NCI-H1436 (cell line): ENCODE measurements around the gene TAF15.

Source experiments
- DNase-seq: peaks from one replicate; lab custom pipeline; 2025; lab: John Stamatoyannopoulos, UW

Gene TAF15

GRCh38 chr17:35872196-35872980, 63.1 kb downstream of the TAF15 start:
- DNase-seq, result no peak

GRCh38 chr17:35875072-35875799, 66.0 kb downstream of the TAF15 start:
- DNase-seq, result no peak

- no peak for DNase-seq
These were observed 66.5 kb downstream of the TAF15 start for GRCh38 chr17:35875800-35876139.

GRCh38 chr17:35876534-35876933, 67.2 kb downstream of the TAF15 start:
- no peak for DNase-seq

- DNase-seq, result no peak
These were observed 68.2 kb downstream of the TAF15 start for GRCh38 chr17:35877345-35878029.

- DNase-seq, result no peak
These were observed 69.1 kb downstream of the TAF15 start for GRCh38 chr17:35878361-35878760.

- no peak for DNase-seq
These were observed 70.7 kb downstream of the TAF15 start, which contains the start of gene CCL5 for GRCh38 chr17:35879773-35880654. TSS of gene CCL5 (minus strand) at chr17:35880360.

GRCh38 chr17:35889241-35889640, 80.0 kb downstream of the TAF15 start:
- DNase-seq, result no peak

GRCh38 chr17:35889818-35890773, 80.8 kb downstream of the TAF15 start:
- DNase-seq, result no peak

GRCh38 chr17:35890774-35891155, 81.5 kb downstream of the TAF15 start:
- DNase-seq, result no peak

GRCh38 chr17:35891269-35891668, 82.0 kb downstream of the TAF15 start:
- DNase-seq, result no peak

- DNase-seq, result no peak
These were observed 83.1 kb downstream of the TAF15 start for GRCh38 chr17:35892091-35893035.

- no peak for DNase-seq
These were observed 84.5 kb downstream of the TAF15 start for GRCh38 chr17:35893751-35894150.

- no peak for DNase-seq
These were observed 84.9 kb downstream of the TAF15 start for GRCh38 chr17:35894206-35894605.

GRCh38 chr17:35895636-35896587, 86.6 kb downstream of the TAF15 start:
- no peak for DNase-seq
